ENCODE results near the gene CILP2. TPM values are rescaled to one million over a fixed set of nuclear protein-coding genes. Genes with fewer than 3 reads are reported as not detected.
A peak's percentile ranks its signal among the peaks of the same experiment; 100 is the strongest.

The CILP2 gene
- total and polyA plus RNA-seq, 9 of the 15 experiments (the other 6 are each of a cell fraction or from before 2014, with no cell fraction given): 0.04 to 0.35 (median 0.05) TPM; not detected in 2

DNA sequence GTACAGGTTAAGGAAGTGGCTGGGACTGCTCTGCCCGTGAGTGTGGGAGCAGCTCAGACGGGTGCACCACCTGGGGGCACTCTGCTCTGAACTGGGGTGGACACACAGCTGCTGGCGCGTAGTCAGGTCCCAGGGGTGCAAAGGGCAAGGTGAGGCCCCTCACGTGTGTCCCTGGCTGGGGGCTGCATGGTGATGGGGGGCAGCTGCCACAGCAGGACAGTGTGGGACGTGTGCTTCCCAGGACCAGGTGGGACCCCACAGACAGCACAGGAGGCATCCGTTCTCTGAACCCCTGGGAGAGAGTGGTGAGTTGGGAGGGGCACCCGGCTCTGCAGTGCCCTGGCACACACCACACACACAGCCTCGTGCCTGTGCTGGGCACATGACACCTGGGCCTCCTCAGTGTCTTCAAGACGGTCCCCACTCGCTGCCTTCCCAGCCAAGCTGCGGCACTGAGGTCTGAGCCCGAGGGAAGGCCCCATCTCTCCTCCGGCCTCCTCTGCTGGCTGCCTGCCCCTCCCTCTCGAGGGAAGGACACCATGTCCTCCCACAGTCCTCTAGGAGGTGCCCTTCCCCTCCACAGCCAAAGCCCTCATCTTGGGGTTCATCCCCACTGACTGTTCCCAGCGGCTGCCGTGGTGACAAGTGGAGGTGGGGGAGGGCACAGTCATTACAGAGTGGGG lies 24.7 kb downstream of the CILP2 start:
- ATAC-seq: peak; percentile 89
- intact Hi-C loops (cut with micrococcal nuclease): loop anchor here (10.0 kb wide), 1 partner anchor 182 kb away; no protein-coding TSS in a partner anchor
- BruUV-seq (replicated peaks): no TSS peak
- FAIRE-seq: peak; percentile 75
- Histone ChIP-seq H3K27ac (ENCODE audit: extremely low read depth, low read depth, low read length) (no peak overlapping the region), H3K27me3 (ENCODE audit: control insufficient read depth in 2 of 2, insufficient read depth in 2 of 2, low read length in 2 of 2) (peaks cover 0 to 21% of the 10 kb centered on the region in 2 experiments; a peak in 3 of 5 replicates), H3K9ac (ENCODE audit: insufficient read depth in 1 of 2, low read depth in 2 of 2, low read length in 2 of 2) (peak overlapping the region in 1 of 2 experiments; percentile 58; a peak in 1 of 4 replicates), H2AFZ (ENCODE audit: low read depth, low read length) (no peak overlapping the region), H3K79me2 (ENCODE audit: control insufficient read depth, insufficient read depth, low read length) (no peaks in the 10 kb centered on the region), H3K4me2 (ENCODE audit: insufficient read depth, low read length) (no peak overlapping the region), H3K4me3 (no peak overlapping the region), H3K4me1 (replicated peaks in 1 of 2; ENCODE audit: control insufficient read depth in 2 of 2, insufficient read depth in 2 of 2, low read length in 2 of 2) (peaks cover 0 to 19% of the 10 kb centered on the region in 2 experiments; a peak in 2 of 5 replicates), H3K9me3 (replicated peaks; ENCODE audit: control insufficient read depth, insufficient read depth, low read depth, low read length) (no peaks in the 10 kb centered on the region), H3K9me1 (ENCODE audit: control insufficient read depth, insufficient read depth, low read length) (no peaks in the 10 kb centered on the region), H3K36me3 (ENCODE audit: control insufficient read depth, insufficient read depth, low read length) (no peaks in the 10 kb centered on the region), H4K20me1 (replicated peaks; ENCODE audit: control insufficient read depth, insufficient read depth, low read length) (peaks cover 7% of the 10 kb centered on the region; the same call in 1 of the 2 replicates)
- 29% methylated on average over 14 of the region's 17 CpGs for WGBS (ENCODE audit: insufficient coverage, low coverage, missing lambda C conversion rate)
- peak in 3 of 4 experiments; percentile 38 to 55 (median 53) for DNase-seq (ENCODE audit: extremely low read depth in 1 of 4, low spot score in 3 of 4)
- ChIA-PET CTCF (ENCODE audit: low intra/inter-chr PET ratio) (interaction anchor here (0.7 kb wide), 1 partner anchor 80 kb away, joined by 4 read pairs; the partner anchor contains the start of gene GMIP), POLR2A (interaction anchor here (0.6 kb wide), 1 partner anchor 54 kb away, joined by 3 read pairs; no protein-coding TSS in a partner anchor)
- in situ Hi-C loops (cut with MboI): no loop called here
- TF ChIP-seq MAZ (CRISPR knock-in tag; conservative IDR thresholded peaks at IDR 0.05 in 1 of 2, IDR thresholded peaks at IDR 0.05 in 1 of 2): peak in 1 of 2 experiments; percentile 73; a peak in 2 of 4 replicates
- TF ChIP-seq, protein P1, sequence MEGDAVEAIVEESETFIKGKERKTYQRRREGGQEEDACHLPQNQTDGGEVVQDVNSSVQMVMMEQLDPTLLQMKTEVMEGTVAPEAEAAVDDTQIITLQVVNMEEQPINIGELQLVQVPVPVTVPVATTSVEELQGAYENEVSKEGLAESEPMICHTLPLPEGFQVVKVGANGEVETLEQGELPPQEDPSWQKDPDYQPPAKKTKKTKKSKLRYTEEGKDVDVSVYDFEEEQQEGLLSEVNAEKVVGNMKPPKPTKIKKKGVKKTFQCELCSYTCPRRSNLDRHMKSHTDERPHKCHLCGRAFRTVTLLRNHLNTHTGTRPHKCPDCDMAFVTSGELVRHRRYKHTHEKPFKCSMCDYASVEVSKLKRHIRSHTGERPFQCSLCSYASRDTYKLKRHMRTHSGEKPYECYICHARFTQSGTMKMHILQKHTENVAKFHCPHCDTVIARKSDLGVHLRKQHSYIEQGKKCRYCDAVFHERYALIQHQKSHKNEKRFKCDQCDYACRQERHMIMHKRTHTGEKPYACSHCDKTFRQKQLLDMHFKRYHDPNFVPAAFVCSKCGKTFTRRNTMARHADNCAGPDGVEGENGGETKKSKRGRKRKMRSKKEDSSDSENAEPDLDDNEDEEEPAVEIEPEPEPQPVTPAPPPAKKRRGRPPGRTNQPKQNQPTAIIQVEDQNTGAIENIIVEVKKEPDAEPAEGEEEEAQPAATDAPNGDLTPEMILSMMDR (IDR thresholded peaks at IDR 0.05 in 2 of 3, conservative IDR thresholded peaks at IDR 0.05 in 1 of 3; ENCODE audit: insufficient read depth in 2 of 3, low read depth in 1 of 3, low read length in 3 of 3): peak; percentile 56 to 68 (median 57)
- peak; percentile 51; the same call in 1 of the 2 replicates for TF ChIP-seq STAG1 (CRISPR knock-in tag; IDR thresholded peaks at IDR 0.05; ENCODE audit: borderline replicate concordance)
- no peak for TF ChIP-seq ZBTB8A (IDR thresholded peaks at IDR 0.05; ENCODE audit: partially characterized antibody)
- TF ChIP-seq RAD21 (CRISPR knock-in tag; conservative IDR thresholded peaks at IDR 0.05 in 1 of 2, IDR thresholded peaks at IDR 0.05 in 1 of 2): peak in 1 of 2 experiments; percentile 58; a peak in 3 of 4 replicates
- TF ChIP-seq ZNF124 (CRISPR knock-in tag; IDR thresholded peaks at IDR 0.05): no peak
- TF ChIP-seq, protein P2, sequence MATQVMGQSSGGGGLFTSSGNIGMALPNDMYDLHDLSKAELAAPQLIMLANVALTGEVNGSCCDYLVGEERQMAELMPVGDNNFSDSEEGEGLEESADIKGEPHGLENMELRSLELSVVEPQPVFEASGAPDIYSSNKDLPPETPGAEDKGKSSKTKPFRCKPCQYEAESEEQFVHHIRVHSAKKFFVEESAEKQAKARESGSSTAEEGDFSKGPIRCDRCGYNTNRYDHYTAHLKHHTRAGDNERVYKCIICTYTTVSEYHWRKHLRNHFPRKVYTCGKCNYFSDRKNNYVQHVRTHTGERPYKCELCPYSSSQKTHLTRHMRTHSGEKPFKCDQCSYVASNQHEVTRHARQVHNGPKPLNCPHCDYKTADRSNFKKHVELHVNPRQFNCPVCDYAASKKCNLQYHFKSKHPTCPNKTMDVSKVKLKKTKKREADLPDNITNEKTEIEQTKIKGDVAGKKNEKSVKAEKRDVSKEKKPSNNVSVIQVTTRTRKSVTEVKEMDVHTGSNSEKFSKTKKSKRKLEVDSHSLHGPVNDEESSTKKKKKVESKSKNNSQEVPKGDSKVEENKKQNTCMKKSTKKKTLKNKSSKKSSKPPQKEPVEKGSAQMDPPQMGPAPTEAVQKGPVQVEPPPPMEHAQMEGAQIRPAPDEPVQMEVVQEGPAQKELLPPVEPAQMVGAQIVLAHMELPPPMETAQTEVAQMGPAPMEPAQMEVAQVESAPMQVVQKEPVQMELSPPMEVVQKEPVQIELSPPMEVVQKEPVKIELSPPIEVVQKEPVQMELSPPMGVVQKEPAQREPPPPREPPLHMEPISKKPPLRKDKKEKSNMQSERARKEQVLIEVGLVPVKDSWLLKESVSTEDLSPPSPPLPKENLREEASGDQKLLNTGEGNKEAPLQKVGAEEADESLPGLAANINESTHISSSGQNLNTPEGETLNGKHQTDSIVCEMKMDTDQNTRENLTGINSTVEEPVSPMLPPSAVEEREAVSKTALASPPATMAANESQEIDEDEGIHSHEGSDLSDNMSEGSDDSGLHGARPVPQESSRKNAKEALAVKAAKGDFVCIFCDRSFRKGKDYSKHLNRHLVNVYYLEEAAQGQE (IDR thresholded peaks at IDR 0.05; ENCODE audit: borderline replicate concordance): peak; percentile 50; the same call in 1 of the 2 replicates
- TF ChIP-seq, protein P2 (CRISPR knock-in tag; IDR thresholded peaks at IDR 0.05; ENCODE audit: low read depth): no peak

Data from K562 (cell line).